CD4-positive, alpha-beta T cell treated with Interferon alpha-2 for 1 hour (primary cell): ENCODE data around the gene GRIK5.

Experiments used
- DNase-seq, 2 donors: peaks; one replicate each; pipeline ENCODE4 v3.0.0-alpha.2; 2020 to 2022

The GRIK5 gene

DNA sequence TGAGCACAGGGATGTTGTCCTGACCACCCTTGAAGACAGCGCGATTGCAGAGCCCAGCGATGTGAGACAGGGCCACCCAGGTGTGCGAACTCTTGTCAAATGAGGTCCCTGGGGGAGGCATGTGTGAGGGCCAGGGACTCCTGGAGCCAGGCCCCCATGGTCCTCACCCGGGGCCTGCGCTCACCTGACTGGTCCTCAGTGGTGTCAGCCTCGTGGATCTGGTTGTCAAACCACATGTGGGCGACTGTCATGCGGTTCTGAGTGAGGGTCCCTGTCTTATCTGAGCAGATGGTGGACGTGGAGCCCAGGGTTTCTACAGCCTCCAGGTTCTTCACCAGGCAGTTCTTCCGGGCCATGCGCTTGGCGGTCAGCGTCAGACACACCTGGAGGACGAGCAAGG lies 88.3 kb downstream of the GRIK5 start:
- DNase-seq: no peak

GRCh38 chr19:41978470-41978869 lies 91.5 kb downstream of the GRIK5 start:
- DNase-seq: no peak

- no peak for DNase-seq
Observed at GRCh38 chr19:41977916-41978315, 92.1 kb downstream of the GRIK5 start.

GRCh38 chr19:41974652-41975051 lies 95.4 kb downstream of the GRIK5 start:
- no peak for DNase-seq

DNA sequence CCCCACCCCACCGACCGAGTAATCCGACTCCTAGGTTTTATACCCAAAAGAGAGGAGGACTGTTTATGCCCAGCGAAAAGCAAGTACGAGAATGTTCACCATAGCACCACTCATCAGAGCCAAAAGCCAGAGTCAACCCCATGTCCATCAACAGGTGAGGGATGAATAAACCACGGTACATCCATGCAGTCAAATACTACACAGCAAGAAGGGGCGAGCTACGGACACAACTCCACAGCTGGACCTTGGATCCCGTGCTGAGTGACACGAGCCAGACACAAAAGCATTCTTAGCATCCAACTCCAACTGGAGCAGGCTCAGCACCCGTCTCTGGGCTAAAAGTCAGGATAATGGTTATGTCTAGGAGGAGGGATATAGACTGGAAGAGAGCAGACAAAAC lies 98.6 kb downstream of the GRIK5 start:
- no peak for DNase-seq

DNA sequence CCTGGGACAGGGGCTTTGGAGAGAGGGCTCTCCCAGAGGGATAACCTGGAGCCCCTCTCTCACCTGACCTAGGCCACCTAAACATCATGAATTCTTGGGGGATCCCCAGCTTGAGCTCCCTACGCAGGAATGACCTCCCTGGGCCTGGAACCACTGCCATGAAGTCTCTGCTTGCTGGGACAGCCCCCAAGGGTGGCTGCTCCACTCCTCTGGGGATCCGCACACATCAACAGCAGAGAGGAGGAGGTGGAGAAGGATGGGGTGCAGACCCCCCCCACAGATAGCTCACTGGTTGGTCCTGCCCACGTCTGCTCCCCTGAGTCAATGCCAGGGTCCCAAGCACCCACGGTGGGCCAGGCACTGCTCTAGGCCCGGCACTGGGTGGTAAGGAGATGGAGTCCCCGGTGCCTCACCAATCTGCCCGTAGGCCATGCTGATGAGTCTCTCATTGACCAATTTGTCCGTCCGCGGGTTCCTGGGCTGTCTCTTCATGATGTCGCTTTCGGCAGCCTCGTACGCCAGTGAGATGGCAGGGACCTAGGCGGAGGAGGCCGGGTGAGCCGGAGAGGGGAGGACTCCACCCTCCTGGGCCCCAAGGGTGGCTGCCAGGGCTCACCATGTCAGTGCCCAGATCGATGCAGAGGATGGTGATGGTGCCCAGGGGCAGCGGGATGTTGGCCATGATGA lies 100.1 kb downstream of the GRIK5 start:
- DNase-seq: no peak

DNA sequence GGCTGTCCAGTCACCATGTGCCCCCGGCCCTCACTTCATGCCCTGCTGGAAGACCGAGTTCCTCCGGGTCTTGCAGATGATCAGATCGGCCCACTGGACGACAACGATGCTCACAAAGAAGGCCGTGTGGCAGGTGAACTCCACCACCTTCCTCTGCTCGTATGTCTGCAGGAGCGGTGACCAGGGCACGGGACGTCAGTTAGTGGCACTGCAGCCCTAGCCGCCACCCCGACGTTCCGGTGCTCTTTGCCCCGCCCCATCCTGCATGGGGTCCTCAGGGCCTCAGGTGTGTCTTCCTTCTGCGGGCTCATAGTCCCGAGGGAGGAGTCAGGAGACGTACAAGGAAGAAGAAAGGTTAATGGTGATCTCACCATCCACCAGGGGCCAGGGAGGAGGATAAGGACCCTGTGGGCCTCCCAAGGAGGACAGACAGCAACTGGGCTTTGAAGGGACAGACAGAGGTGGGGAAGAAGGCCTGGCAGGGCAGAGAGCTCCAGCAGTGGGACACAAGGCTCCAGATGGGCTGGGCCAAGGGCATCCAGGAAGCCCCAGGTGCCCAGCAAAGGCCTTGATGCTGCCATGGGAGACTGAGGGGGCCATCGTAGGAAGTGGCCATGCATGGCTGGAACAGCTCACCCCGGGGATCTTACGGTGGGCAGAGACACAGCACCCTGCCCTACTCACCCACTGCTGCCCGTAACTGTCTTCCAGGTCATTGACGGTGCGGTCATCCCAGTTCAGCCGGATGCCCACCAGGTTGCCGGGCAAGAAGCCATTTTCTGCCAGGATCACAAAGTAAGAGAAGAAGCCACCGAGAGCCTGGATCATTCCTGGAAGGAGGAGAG lies 101.0 kb downstream of the GRIK5 start:
- DNase-seq: no peak

- peak in 1 of 2 donors; percentile 5 for DNase-seq
Observed at GRCh38 chr19:41967054-41967783, 102.8 kb downstream of the GRIK5 start.

DNA sequence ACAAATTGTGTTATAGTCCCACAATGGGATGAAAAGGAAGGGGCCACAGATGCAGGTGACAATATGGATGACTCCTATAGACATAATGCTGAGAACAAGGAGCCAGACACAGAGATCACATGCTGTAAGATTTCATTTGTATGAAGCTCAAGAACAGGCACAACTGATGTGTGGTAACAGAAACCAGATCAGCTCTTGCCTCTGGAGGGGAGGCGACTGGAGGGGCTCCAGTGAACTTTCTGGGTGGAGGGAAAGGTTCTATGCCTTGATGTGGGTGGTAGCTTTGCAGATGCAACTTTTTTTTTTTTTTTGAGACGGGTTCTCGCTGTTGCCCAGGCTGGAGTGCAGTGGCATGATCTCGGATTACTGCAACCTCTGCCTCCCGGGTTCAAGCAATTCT lies 104.9 kb downstream of the GRIK5 start:
- DNase-seq: no peak

- no peak for DNase-seq
Observed at GRCh38 chr19:41960973-41961372, 109.0 kb downstream of the GRIK5 start.

DNA sequence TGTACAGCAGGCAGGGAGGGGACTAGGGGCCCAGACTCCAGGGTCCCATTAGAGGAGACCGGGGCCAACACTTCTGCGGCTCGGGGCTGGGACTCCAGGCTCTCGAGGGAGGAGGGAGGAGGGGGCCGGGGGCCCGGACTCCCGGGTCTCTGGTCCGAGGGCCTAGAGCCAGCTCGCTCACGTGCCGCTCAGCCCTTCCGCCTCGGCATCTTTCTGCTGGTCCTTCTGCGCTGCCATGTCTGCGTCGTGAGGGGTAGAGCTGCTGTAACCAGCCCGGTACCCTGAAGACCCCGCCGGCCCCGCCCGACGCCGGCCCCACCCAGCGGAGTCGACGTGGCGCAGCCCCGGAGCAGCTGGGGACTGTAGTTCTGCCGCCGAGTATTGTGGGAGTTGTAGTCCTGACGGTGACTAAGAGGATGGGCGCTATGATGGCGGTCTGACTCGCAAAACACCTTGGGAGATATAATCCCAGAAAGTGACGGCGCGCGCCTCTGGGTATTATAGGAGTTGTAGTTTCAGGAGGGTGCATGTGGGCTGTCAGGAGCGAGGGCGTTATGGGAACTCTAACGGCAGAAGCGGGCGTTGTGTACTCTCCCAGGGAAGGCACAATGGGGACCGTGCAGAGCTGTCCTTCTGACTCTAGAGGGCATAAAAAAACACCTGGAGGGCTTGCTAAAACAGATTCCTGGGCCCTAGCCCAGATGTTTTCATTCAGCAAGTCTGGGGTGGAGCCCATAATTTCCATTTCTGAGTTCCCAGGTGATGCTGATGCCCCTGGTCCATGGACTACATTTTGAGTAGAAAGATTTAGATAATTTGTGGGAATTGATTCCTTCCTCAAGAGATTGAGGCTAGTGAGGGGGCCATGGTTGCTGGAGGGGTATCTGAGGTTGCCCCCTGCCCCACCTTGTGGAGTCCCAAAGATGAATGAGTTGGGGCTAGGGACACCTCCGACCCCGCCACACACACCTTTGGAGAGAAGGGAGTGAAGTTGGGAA lies 110.7 kb downstream of the GRIK5 start, which contains the start of gene RABAC1:
Gene RABAC1, minus strand, starts transcription at position 266 of the 998 bp plus-strand sequence. Its CDS starts 29 bp downstream, at position 237.
- peak; percentile 86 to 91 for DNase-seq

GRCh38 chr19:41958367-41959055 lies 111.5 kb downstream of the GRIK5 start:
- DNase-seq: peak; percentile 78 to 85

GRCh38 chr19:41957838-41958366 lies 112.1 kb downstream of the GRIK5 start:
- peak; percentile 59 to 60 for DNase-seq

DNA sequence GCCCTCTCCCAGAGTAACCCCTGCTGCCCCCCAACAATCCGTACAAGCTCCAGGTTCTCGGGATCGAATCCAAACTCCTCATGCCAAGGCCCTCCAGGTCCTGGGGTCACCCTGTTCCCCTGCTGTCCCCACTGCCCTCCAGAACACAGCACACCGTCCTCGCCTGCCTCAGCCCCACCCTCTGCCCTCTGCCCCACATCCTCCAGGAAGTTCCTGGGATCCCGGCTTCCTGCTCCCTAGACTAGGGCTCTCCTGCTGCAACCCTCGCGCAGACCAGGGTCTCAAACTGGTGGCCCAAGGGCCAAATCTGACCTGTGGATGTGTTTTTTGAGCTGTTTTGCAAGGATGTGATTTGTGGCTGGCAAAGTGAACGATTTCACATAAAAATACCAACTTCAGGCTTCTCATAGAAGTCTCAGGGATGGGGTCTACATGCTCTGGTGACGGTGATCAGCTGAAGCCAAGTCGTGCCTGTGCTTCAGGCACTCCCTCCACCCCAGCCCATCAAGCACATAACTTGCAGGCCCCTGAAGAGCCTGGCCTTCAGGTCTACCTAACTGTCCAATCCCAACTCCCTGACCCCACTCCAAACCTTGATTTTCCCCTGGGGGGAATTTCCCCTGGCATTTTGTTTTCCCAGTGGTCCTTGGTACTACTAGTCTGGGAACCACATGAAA lies 112.7 kb downstream of the GRIK5 start:
- no peak for DNase-seq

DNA sequence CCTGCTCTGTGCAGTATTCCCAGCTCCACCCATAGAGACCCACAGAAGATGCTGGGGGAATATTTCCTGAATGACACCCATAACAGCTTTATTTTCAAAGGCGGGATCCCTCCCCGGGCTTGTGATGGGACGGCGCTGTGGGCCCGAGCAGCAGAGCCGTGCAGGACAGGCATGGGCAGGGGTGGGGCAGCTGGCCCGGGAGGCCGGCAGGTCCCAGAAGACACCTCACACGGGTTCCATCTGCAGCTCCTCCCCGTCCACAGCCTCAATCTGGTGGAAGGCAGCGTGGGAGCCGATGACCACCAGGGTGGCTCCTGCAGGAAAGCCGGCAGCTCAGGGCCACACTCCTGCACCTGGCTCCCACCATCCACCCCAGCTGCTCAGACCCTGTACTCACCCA lies 113.4 kb downstream of the GRIK5 start:
- no peak for DNase-seq

- no peak for DNase-seq
Observed at GRCh38 chr19:41955521-41955920, 114.5 kb downstream of the GRIK5 start.

DNA sequence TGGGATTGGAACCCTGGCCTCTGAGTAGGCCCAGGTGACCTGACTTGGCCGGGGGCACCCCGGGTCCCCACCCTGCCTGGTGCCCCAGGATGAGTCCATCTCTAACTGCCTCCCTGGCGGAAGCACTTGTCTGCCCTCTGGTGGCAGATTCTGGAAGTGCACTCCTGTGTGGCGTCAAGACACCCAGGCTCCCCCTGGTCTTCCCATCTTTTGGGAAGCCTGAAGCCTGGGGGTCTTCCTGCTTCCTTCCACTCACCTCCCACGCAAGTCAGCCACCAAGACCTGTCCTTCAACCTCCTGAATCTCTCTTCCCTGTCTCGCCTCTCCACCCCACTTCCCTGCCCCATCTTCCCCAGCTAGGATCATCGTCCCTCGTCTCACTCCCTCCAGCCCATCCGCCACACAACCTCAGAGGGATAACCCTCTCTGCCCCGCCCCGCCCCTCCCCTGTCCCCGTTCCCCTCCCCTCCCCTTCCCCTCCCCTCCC lies 118.3 kb downstream of the GRIK5 start:
- DNase-seq: peak; percentile 78 to 86
